HuH-7 (cell line): ENCODE data around the gene BCAS3.
A peak's percentile ranks its signal among the peaks of the same experiment; 100 is the strongest.
"Not testable (repeated sequence)": the region's sequence is repeated elsewhere in the genome, so short reads cannot be mapped to it uniquely, and the experiment has no call there.

Experiments used
- DNase-seq: peaks from one replicate; pipeline ENCODE4 v3.0.0; 2011; ENCODE audit warnings: low spot score

The BCAS3 gene

DNA sequence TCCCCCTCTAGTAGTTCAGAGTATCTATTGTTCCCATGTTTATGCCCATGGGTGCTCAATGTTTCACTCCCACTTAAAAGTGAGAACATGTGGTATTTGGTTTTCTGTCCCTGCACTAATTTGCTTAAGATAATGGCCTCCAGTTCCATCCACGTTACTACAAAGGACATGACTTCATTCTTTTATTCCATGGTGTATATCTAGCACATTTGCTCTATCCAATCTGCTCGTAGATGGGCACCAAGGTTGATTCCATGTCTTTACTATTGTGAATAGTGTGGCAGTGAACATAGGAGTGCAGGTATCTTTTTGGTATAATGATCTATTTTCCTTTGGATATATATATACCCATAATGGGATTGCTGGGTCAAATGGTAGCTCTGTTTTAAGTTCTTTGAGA, 552.8 kb downstream of the BCAS3 start:
- DNase-seq: no peak

DNA sequence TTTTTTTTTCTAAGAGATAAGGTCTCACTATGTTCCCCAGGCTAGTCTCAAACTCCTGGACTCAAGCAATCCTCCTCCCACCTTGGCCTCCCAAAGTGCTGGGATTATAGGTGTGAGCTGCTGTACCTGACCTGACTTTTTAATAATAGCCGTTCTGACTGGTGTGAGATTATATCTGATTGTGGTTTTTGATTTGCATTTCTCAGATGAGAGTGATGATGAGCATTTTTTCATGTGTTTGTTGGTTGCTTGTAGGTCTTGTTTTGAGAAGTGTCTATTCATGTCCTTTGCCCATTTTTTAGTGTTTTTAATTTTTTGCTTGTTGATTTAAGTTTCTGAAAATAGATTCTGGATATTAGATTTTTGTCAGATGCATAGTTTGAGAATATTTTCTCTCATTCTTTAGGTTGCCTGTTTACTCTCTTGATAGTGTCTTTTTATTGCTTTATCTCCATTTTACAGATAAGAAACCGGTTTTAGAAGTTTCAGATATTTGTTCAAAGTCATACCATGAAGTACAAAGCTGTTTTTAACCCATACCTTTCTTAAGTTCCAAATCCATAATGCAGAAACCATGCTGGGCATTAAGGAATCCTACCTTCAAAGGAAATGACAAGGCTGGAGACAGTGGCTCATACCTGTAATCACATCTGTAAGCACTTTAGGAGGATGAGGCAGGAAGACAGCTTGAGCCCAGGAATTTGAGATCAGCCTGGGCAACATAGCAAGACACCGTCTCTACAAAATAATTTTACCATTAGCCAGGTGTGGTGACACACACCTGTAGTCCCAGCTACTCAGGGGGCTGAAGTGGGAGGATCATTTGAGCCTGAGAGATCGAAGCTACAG, 553.5 kb downstream of the BCAS3 start:
- DNase-seq: no peak

DNA sequence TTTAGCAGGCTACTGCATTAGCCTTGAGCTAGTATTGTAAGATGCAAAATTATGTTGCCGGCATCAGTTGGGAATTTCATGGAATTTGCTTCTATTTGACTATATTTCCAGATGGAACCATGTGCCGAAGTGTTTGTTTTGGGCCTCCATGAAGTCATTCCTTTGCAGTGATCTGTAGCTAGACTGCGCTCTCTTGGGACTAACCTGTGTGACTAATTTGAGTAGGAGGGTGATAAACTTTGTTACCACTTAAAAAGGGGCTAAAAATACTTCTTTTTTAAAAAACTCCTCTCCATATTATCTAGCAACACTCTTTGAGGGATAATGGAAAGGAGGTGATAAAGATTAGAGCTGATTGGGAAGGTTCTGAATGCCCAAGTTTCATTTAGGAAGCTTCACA, 555.2 kb downstream of the BCAS3 start:
- no peak for DNase-seq

DNA sequence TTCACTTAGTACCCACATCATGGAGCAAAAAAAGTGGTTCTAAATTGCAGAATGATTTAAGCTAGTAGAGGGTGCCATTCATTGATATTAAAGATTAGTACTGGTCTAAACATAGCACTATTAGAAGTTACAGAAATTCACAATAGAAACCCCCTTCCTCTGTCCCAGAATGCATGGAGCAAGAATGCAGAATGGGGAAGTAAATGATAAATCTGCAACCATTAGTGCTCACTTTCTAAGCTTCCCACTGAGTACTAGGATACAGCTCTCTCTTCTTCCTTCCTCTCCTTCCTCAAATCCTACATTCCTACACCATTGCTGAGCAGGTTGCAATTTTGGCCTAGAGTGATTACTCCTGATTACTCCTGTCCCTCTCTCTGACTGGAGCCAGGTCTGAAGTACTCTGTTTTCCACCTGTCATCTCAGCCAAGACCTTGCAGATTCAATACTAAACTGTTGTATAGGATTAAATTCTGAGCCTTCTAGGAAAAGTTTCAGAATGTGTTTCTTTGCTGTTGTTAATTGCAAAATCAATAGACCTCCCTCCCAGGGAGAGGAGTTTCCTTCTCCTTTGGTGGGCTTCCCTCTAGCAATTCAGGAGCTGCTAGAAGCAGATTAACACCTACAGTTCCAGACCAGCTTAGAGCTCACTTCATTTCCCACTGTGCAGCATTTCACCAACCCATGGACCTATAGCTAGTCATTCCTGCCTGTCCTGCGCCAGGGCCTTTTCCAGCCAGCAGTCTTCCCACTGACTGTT, 556.5 kb downstream of the BCAS3 start:
- DNase-seq: no peak

DNA sequence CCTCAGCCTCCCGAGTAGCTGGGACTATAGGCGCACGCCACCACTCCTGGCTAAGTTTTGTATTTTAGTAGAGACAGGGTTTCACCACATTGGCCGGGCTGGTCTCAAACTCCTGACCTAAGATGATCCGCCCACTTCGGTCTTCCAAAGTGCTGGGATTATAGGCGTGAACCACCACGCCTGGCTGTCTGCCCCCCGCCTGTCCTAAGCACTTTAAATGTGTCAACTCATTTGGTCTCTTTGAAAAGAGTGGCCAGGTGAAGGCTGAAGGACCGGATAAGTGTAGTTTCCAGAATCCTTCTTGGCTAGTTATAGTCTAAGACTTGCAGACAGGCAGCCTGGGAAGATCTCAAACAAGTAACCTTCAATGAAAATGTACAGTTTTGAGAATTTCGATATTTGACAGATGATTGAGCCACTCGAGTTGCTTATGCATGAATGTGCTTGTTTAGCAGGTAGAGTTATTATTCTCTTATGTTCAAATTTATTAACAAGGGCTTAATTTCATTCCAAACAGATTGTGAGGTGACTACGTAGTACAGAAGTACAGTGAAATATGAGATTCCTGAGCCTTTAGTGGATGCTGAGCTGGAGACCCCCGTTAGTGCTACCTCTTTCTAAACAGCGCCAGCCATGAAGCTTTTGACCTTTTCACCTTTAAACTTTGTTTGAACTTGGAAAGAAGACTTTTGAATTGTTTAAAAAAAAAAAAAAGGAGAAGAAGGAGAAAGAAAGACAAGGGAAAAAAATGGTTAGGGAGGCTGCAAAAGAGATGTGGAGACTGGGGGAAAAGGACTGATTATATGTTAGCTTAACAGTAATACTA, 557.6 kb downstream of the BCAS3 start:
- DNase-seq: no peak

DNA sequence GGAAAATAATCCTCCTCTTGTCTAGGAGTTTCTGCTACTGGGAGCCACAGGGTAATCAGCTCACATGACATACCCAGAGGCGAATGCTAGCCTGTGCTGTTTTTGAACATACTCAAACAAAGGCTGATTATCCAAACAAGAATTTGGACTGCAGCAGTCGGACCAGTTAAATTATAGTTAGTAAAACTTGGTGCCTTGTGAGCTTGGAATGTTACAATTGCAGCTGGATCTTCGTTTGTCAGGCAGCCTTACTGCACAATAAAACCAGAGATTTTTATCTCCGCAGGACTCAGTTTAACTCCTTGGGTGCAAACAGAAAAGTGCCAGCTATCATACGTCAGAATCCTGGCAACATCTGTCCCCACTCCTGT, 558.2 kb downstream of the BCAS3 start:
- DNase-seq: peak; percentile 43

DNA sequence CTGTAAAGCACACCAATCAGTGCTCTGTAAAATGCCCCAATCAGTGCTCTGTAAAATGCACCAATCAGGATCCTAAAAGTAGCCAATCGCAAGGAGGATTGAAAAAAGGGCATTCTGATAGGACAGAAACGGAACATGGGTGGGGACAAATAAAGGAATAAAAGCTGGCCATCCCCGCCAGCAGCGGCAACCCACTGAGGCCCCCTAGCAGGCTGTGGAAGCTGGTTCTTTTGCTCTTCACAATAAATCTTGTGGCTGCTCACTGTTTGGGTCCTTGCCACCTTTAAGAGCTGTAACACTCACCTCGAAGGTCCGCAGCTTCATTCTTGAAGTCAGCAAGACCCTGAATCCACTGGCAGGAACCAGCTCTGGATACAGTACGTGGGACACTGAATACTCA, 559.6 kb downstream of the BCAS3 start:
- no peak for DNase-seq

DNA sequence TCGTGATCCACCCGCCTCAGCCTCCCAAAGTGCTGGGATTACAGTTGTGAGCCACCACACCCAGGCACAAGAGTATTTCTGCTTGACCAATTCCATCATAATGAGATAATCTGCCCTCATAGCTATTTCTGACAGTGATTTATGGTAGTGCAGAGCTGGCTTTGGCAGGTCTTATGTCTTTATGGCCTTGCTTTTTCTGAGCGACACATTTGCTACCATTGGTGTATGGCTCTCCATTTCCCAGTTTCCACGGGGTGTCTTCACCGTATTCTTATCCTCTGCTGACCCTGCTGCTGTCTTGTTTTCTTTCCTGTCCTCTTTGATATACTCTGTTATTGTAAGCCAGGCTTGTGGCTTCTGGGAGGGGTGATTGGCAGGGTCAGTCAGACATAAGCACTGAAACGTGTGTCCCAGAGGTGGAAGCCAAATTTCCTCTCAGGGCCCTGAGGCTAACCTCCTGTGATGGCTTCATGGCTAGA, 560.8 kb downstream of the BCAS3 start:
- DNase-seq: no peak

DNA sequence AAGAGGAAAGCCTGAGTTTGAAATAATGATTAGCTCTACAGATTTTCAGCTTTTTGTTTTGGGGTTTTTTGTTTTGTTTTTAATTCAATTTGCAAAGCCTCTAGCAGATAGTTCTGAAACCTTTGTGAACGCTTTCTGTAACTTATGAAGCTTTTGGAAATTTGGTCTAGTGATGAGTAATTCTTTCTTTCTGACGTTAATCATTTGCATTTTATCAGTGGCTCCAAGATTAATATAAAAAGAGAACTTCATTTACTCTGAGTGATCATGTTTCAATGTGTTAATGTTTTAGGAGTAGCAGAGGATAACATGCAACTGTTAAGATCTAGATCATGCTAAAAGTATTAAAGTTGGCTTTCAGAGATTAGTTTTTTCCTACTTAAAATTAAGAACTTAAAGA, 561.7 kb downstream of the BCAS3 start:
- no peak for DNase-seq

DNA sequence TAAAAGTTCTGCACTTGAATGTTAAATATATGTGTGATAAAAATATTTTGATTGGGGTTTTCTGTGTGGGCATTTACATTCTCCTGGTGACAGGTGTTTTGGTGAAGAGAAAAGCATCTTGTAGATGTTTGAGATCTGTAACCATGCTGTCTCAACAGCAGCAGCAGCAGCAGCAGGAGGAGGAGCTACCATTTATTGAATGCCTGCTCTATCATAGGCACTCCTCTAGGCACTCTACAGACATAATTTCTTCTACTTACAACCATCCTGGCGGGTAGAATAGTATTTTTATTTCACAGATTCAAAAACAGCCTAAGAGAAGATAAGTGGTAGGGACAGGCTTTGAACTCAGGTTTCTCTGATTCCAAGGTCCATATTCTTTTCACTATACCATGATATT, 562.3 kb downstream of the BCAS3 start:
- DNase-seq: no peak

DNA sequence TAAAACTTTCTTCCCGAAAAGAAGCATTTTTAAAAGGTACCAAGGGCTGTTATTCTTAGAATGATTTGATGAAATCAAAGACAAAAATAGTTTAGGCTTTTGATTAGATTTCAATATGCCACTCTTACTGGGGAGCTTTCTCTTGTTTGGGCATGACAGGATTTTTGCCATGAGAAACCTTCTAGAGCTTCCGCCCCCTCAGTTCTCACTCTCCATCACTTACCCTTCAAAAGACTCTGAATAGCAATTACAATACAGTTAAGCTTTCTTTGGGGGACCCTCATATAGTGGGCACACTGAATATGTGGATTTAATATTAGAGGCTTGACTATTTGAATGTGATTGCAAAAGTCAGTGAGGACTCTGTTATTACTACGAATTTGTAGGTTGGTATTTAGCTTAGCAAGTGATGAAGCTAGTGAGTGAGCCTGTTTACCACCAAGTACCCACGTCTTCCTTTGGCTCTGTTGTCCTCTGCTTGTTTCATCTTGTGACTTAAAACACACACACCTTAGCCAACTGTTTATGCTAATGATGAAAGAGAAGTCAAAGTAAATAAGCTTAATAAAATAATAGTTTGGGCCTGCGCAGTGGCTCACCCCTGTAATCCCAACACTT, 563.3 kb downstream of the BCAS3 start:
- no peak for DNase-seq

DNA sequence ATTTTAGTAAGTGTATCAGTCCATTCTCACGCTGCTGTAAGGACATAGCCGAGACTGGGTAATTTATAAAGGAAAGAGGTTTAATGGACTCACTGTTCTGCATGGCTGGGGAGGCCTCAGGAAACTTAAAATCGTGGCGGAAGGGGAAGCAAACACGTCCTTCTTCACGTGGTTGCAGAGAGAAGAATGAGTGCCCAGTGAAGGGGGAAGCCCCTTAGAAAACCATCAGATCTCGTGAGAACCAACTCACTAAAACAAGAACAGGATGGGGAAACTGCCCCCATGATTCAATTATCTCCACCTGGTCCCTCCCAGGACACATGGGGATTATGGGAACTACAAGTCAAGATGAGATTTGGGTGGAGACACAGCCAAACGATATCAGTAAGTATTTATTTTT, 567.3 kb downstream of the BCAS3 start:
- DNase-seq: not testable (repeated sequence)

DNA sequence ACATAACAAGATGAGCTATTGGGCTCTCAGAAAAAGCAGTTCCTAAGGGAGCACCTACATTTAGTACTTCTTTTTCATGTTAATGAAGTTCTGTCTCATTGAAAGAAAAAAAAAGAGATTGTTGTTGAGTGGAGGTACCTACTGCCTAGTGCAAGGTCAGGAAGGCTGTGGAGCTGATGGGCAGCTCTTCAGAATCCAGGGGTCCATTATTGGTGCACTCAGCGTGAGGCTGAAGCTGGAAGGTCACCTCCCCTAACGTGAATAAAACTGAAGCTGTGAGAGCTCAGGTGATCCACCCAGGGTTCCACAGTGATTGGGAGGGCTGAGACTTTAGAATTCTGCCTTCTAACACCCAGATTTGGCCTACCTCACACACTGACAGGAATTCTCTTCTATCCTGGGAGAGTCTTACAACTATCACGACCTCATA, 568.1 kb downstream of the BCAS3 start:
- DNase-seq: no peak

DNA sequence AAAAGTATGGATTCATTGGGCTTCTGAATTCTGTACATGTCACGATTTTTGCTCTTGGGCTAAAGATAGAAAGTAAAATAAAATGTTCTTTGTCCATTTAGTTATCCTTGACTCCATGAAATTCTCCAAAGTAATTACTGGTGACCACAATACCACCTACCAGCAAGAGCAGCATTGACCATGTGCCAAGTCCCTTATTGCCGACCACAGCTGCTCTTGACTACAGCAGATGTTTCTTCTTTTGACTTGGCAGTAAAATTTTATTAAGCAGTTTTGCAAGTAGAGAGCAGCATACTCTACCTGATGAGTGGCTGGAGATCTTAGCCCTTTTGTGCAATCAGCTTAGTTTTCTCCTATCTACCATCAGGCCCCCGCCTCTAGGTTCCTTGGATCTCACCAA, 569.8 kb downstream of the BCAS3 start:
- no peak for DNase-seq

DNA sequence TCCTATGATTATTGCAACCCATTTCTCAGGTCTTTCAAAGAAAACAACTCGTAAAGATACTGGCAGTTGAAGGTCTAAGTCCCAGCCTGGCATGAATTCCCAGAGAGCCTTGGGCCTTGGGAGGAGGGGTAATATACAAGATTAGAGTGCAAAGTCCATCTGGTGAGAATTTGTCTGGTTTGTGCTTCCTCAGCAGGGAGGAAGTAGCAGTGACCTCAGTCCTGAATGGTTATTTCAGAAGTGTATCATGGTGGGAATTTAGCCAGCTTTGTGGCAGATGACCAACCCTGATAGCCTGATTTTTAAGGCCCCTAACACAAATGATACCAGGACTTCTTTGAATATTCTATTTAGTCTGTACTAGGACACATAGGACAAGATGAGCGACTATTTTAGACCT, 570.7 kb downstream of the BCAS3 start:
- DNase-seq: peak; percentile 30

DNA sequence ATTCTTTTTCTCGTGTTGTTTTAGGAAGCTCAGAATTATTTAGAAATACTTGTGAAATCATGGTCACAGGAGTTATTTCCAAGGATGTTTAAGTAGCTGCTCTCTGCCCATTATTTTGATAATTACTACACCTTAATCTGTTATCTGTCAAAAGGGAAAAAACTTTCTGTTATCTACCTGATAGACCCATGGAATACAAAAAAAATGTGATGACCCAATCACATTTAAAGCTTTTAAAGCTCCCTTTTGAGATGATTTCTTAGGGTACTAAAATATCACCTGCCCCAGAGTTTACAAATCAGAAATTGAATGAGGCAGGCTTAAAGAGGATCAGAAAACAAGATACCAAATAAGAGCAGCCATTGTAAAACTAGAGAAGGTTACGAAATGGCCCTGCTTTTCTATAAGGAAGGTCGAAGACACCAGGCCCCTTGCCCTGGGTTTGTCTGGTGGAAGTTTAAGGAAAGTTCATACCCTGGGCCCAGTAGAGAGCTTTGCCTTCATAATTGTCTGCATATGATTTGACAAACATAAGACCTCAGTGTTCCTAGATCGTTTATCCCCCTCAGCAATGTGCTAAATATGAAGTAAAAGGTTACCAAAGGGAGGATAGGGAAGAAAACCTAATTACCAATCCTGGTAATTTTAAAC, 572.1 kb downstream of the BCAS3 start:
- no peak for DNase-seq

DNA sequence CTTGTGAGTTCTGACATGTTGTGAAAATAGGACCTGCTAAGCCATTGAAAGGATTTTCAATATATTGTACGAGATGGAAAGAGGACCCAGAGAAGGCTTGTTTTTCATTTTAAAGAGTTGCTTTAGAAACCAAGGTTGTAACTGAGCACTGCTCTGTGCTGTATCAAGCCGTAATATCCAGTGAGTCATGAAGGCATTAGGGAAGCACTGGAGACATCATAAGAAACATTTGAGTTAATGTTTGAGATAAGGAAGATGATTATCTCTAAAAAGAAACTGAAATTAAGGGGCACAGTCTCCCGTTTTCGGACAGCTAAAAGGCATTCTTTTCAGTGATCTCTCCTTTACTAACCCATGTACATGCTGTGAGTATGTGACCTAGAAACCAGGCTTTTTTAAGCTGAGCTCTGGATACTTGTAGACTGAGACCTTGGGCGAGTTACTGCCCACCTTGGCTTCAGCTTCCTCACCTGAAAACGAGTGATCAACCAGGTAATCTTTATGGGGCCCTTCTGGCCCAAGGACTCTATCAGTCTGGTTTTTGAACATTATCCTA, 572.8 kb downstream of the BCAS3 start:
- no peak for DNase-seq

DNA sequence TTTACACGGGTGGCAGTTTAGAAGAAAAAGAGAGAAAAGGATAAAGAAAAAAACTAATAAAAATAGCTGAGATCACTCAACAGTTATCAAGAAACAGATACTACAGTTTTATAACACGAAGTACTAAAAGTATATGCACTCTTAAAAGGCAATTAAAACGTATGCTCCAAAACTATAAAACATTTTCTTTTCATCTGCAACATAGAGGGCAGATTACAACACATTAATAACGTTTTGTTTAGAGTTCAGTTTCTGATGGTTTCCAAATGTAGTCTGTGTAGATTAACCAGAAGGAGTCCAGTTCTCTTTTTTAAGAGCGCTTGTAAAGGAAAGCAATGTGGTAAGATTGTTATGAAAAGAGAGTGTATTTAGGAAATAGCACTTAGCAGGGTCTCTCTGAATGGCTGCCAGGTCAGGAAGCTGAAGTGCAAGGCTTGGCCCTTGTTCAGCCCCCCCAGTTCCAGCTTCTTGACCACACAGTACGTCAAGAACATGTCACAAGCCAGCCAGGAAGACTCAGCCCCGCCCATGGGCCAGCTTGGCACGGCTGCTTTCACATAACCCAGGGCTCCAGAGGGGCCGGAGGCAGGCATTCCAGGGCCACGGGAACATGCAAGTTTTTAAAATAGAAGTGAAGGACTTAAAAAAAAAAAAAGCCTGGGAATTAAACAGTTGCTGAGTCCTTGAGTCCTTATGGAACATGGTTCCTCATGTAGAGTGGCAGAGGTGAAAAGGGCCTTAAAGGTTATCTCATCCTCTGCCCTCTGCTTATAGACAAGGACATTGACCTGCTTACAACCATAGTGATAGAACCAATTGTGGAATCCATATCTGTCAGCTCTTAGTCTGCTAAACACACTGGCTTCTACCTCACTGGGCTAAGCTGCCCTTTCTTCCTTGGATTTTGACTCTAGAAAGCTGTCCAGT, 574.6 kb downstream of the BCAS3 start:
- DNase-seq: no peak

DNA sequence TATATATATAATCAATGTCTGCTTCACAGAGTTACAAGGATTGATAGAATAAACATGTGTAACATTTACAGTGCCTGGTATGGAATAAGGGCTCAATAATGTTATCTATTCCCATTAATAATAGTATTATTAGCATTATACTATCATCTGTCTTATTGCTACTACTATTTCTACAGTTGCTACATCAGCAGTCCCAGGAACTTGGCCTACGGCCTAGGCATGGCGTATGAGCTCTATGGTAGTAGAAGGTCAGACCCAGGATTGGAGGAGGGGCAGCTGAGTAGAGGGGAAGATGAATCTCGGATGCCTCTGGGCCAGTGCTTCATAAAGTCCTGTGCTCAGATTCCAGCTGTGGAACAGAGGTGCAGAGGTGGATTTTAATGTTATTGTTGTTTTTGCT, 575.7 kb downstream of the BCAS3 start:
- DNase-seq: no peak

DNA sequence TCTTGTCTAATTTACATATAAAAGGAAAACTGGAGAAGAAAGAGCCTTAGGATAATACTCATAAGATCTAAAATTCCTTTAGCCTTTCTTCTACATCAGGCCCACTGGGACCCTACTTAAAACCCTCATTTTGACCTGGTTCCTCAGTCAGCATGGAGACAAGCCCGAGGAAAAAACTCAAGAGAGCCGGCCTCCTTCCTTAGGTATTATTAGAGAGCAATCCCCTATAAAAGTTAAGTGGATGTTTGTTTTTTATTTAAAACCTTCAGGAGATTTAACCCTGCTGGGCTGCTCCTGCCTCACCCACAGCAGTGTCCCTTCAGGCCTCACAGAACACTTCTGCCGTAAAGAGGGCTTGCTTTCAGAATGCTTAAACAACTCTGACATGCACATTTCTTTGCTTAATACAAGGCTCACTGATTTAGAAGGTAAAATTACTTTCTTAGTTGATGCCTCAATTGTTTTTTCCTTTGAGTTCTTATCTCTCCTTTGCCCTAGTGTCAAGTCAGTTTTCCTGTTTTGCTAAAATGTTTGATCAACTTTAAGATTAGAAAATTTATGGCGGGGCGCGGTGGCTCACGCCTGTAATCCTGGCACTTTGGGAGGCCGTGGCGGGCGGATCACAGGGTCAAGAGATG, 576.4 kb downstream of the BCAS3 start:
- DNase-seq: no peak
